HG03354 (cell line): ENCODE results near the gene HEXB.
"Not testable (repeated sequence)": the region's sequence is repeated elsewhere in the genome, so short reads cannot be mapped to it uniquely, and the experiment has no call there.

ENCODE experiments used
- ATAC-seq: cut with Tn5 transposase; IDR thresholded peaks from one replicate; pipeline ENCODE4 v1.9.1; 2021; ENCODE audit warnings: mild to moderate bottlenecking; ENCODE audit not compliant: unreplicated experiment, poor library complexity, severe bottlenecking

Gene HEXB

DNA sequence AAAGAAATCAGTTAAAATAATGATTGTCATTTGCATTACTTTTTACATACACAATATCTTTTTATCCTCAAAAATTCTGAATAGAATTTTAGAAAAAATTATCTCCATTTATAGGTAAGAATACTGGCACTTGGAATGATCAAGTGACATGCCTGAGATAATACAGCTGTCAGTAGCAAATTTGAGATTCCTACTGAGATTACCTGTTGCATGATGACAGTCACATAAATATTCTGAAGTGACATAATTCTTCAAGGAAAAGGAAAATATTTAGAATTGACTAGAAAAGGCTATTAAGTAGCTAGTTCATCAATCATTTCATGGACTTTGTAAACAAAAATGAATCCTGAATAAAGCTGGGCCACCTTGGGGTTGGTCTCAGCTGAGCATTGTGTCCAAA lies 29.3 kb upstream of the HEXB start:
- ATAC-seq = no peak

DNA sequence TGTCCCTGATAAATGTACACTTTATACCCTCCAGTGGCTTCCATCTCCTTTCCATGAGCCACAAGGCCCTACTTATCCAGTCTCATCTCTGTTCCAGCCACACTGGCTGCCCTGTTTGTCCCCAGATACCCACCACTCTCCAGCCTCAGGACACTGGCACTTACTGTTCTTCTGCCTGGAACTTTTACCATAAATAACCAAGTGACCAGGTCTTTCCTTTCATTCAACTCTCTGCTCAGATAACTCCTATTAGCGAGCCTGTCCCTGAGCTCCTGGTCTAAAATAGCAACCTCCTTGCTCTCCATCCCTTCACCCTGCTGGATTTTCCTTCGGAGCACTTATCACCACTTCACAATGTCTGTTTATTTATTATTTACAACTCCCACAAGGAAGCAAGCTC lies 27.9 kb upstream of the HEXB start:
- no peak for ATAC-seq

DNA sequence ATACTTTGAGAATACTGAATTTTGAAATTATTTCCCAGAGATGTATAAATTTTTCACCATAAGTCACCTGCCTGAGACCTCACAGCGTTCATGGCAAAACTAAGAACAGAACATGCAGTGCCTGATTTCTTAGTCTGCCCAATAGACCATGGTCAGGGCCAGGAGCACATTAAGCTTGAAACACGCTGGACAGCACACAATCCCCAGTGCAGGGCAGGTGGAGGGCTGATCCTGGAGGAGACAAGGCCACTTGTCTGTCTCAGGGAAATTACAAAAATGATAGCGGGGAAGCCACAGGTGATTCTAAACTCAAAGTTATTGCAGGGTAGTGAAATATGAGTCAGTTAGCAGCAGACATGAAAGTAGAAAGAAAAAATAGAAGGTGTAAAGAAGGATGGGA lies 25.9 kb upstream of the HEXB start:
- ATAC-seq = no peak

DNA sequence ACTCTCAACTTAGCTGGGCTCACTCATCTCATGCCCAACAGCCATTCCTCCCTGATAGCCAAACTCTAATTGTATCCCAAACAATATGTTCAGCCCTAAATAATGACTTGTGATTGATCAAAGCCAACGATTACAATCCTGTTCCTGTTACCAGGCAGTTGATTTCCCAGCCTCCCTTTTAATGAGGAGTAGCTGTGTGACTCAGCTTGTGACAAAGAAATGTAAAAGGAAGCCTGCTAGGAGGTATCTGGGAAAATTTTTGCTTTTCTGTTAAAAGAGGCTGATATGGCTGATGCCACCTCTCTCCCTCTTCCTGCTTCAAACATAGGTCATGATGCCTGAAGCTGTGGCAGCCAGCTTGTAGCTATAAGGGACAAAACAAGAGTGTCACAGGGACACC lies 24.9 kb upstream of the HEXB start:
- no peak for ATAC-seq

DNA sequence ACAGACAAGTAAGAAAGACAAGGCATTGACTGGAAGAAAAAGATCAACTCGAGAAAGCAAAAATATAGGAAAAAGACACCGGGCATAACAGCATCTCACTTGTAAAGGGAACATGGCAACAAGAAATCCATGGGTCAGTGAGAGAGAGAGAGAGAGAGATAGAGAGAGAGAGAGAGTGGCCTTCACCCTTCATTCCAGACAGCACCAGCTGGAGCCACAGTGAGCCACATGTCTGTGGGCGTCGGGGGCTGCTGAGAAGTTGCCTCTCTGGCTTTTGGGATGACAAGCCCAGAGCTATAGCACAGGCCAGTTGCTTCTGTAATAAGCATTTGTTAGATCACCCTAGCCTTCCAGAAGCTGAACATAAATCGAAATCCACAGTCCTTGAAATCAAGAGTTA lies 24.2 kb upstream of the HEXB start:
- no peak for ATAC-seq

DNA sequence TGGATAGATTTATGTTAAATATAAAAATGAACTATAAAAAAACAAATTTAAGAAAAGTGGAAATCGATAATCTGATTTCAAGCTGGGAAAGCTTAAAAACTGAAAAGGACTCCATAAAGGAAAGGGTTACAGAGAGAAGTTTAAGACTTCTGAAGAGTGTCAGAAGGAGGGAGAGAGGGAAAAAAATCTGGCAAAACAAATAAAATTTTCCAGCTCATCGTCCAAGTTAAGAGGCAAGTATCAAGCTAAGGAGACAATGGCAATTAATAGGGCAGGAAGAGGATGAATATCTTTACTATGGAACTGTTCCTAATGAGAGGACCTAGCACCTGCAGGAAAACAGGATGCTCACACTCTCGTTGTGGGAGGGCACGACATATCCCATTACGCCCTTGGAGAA lies 20.5 kb upstream of the HEXB start:
- ATAC-seq = no peak

DNA sequence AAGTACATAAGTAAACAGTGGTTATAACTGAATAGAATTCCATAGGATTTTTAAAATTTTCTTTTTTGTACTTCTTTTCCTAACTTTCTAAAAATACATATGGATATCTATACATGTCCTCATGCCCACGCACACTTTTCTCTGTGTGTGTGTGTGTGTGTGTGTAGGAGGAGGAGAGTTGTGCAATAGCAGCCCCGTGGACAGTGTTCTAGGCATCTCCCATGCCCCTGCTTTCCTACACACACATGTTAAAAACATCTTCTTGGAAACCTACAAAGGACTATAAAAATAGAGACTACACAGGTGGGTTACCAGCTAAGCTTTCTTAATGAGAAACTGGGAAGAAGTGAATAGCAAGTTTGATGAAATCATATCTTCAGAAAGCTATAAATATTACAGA lies 19.8 kb upstream of the HEXB start:
- no peak for ATAC-seq

DNA sequence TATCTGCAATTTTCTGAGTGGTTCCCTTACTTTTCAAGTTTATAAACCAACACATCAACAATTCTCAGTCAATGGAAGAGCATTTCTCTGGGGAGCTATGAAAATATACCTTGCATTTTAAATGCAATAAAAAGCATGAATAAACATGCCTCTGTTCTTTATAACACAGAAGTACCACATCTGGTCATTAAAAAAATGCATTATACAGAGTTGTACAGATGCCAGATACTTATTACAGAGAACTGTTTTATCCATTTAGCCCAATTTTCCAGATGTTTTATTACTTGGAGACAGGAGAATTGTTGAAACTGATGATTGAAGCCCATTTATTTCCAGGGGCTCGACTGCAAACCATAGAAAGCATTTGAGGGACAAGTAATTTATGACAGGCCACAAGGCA lies 19.2 kb upstream of the HEXB start:
- ATAC-seq = no peak

DNA sequence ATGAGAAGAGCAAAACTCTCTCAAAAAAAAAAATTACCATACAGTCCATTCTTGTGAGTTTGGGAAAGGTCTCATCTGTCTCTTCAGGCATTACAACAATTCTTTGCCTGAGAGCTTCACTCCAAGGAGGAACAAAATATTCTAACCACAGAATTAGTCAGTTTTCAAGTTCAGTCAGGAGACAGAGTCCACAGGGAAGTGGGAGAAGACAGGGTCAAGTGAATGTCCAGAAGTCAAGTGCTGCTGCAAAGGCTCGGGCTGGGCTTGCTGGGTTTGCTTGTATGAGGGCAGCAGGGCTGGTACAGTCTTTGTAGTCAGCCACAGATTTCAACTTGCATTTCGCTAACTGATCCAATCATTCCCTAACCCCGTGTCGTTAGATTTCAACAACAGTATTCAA lies 17.6 kb upstream of the HEXB start:
- no peak for ATAC-seq

DNA sequence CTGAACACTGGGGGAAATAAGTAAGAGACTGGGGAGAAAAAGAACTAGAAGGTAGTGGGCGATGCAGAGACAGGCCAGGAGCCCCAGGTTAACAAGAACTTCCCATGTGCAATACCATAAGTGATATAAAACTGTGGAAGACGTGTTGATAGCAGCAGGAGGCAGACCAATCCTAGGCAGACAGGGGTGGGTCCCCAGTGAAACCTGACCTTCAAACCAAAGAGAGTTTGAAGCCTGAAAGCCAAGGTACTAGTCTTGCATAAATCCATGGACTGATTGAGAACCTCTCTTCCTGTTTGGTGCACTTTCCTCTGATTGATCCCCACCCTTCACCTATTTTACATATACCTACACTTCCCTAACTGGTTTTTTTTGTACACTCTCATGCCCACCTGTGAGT lies 15.2 kb upstream of the HEXB start:
- ATAC-seq = no peak

DNA sequence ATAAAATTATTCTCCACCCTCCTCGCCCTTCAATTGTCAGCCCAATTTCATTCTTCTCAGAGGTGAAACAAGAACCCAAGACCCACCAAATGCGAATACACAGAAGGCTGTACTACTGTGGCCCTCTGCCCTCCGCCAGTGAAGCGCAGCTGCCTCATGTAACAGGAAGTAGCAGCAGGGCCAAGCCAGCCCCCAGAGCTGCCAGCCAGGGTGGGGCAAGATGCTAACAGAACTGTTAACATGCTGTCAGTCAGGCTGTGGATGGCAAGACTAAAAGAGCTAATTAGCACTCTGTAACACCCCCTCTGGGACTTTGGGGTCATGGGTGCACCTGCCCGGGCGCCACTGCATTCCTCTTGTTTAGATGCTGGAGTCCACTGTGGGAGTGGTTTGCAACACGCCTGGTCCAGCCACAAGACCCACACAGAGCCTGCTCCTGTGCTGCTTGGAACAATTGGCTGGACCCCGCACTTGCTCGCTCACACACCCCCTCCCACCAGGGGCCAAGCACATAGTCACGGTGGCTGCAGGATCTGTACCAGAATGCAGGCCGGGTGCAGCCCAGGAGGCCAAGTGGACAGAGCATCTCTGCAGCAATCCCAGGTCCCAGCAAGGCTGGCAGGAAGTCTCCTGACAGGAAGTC lies 14.5 kb upstream of the HEXB start:
- no peak for ATAC-seq

DNA sequence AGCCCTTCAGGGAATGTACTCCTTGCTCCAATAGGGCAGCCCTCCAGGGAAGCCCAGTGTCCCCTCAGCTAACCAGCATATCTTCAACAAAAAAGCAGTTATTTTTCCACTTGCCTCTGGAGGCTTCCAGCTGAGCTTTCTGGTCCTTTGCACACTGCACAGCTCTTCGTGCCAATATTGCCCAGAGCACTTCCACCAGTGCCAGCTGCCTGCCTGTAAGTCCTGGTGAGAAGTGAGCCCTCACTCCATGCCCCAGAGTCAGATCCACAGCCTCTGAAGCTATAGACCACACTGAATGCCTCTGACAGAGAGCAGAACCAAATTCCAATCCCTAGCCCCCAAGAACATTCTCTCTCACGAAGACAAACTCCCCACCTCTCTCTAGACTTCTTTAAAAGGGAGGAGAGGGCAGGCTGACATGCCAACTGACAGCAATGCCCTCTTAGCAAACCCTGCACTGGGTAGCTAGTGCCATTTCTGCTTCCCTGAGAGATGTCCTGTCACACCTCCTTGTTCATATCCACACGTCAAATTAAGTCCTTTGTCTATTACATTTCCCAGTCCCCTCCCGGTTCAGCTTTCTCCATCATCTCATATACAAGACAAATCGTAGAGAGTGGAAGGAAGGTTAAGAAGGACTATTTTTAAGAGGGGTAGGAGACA lies 12.7 kb upstream of the HEXB start:
- ATAC-seq = no peak

DNA sequence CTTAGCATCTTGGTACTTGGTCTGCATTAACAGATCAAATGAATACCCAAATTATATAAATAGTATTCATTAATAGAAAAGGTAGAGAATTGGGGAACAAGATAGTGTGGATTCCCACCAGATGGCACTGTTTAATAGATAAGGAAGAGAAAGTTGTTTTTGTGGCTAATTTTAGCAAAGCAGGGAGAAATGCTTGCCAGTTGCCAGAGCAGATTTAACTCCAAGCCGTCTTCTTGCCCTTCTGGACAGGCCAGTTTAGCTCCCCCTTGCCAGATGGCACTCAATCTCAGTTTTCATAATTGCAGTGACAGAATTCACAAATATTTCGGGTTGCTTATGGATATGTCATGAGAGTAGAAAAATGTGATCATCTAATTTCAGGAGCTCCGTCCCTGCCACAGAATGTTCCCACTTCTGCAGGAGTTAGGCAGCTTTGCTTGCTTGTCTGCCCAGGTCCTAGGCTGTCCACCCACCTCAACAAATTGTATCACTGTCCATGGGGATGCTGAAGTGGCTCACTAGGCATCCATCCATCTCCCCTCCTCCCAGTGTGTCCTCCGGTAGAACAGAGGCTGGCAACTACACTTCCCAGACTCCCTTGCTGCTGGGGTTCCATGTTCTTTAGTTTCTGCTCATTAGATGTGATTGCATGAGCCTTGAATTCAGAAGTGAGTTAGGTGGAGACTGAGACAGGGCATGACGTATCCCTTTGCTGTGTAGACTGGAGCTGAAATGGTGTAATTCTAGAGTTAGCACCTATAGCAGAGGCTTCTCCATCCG lies 11.8 kb upstream of the HEXB start:
- no peak for ATAC-seq

DNA sequence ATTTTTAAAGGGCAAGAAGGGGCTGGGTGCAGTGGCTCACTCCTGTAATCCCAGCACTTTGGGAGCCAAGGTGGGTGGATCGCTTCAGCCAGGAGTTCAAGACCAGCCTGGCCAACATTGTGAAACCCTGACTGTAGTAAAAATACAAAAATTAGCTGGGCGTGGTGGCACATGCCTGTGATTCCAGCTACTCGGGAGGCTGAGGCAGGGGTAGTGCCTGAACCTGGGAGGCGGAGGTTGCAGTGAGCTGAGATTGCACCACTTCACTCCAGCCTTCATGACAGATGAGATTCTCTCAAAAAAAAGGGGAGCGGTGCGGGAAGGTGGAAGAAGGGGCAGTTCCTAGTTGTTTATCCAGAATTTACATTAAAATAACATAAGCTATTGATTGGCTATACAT lies 8.6 kb upstream of the HEXB start:
- not testable (repeated sequence) for ATAC-seq

DNA sequence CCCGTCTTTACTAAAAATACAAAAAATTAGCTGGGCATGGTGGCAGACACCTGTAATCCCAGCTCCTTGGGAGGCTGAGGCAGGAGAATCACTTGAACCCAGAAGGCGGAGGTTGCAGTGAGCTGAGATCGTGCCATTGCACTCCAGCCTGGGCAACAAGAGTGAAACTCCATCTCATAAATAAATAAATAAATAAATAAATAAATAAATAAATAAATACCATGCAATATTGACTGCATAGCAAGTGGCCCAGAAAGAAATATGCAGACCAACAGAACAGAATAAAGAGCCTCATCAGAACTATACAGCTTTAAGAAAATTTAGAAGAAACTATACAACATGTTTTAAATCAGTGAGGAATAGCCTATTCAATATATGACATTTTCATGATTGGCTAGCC lies 6.9 kb upstream of the HEXB start:
- ATAC-seq = not testable (repeated sequence)

DNA sequence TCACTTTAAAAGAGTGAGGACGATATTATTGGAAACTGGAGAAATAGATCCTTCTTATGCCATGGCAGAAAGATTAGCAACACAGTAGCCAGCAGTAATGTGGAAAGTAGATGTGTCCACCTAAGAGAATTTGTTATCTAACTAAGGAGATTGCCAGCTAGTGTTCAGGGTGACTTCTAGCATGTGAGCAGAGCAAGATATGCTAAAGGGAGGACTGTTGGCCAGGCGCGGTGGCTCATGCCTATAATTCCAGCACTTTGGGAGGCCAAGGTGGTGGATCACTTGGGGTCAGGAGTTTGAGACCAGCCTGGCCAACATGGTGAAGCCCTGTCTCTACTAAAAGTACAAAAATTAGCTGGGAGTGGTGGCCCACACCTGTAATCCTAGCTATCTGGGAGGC lies 5.7 kb upstream of the HEXB start:
- not testable (repeated sequence) for ATAC-seq

DNA sequence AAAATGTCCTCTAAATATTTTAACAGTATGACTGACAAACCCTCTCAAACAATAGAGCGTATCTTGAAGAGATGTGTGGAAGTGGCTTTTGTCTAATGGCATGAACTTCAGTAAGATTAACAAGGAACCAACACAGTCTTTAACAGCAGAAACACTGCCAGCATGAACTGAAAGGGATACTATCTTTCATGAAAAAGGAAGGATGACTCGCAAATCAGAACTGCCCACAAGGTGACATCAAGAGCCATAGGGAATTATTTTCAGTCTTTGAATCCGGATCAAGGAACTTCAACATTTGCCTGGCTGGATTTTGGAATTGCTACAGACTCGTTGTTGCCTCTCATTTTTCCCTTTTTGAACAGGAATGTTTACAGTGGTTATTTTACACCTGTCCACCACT lies 5.1 kb upstream of the HEXB start:
- ATAC-seq = no peak

DNA sequence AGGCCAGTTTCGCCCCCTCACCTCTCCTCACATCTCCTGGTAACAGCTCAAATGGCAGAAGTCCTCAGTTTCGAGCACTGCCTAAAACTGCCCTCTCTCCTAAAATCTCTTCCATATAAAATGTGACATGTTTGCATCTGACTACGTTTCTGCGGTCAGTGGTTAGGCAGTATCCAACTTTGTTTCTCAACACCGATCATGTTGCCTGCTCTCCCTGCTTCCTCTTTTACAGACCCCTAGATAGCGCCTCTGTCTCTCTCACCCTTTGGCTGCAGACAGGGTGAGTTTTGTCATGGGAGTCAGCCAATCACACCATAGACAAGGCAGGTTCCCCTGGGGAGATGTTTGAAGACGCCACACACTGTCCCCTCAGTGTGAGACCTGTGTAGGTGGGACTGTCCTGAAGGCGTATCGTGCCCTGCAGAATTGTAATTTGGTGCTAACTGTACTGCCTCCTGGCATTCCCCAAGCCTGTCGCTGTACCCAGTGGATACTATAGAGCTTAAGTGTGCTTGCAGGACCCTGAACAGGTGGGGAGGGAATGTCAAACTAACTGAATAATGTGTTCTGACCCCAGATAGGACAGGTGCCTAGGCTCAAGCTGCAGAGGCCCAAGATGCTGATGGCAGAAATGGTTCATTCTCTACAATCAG lies 1.1 kb downstream of the HEXB start:
- ATAC-seq = peak; percentile 61

DNA sequence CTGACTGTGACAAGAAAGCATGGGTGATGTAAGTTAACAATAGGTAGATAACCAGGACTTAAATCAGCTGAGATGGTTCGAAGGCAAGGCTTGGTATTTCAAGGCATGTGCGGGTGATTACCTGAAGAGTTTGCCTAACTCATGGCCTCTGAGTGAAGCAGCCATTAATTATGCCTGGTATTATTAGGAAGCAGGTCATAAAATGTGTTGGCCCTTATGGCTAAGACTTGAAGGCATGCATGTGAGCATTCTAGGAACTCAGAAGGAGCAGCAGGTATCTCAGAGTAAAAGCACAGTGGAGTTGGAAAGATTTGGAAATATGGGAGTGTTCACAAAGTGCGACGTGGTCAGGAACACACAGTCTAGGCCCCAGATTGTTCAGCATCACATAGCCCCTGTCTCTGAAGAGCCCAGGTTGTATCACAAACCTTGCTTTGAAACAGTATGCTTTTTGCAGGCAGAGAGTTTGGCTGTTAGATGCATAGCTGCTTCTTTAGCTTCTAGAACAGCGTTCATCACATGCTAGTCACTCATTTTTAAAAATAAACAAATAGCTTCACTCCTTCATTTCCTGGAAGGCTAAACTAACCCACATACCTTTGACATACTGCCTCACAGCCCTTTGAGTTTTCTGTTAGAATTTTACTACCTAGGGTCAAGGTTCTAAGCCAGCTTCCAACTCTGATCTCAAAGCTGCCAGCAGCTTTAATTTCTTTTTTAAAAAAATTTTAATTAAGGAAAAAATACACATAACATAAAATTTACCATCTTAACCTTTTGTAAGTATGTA lies 2.1 kb downstream of the HEXB start:
- ATAC-seq = no peak

DNA sequence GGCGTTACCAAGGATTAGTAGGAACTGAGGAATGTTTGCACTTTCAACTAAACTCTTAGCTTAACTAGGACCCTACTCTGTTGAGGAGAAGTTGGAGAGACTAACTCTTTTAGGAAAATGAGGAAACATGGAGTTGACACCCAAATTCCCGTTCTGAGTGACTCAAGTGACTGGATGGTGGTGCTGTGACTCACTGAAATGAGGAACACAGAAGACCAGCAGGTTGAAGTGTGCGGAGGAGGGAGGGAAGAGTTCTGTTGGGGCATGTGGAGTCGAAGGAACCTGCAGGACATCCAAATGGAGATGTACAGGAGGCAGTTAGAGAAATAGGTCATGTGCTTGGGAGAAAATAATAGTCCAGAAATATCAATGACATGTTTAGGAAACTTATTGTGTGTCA lies 8.2 kb downstream of the HEXB start:
- ATAC-seq = no peak
